GM21381 (cell line): Measurements from ENCODE around the gene VCL.

Source experiments
- ATAC-seq: cut with Tn5 transposase; IDR thresholded peaks from one replicate; pipeline ENCODE4 v1.9.1; 2021; ENCODE audit warnings: mild to moderate bottlenecking, moderate library complexity; ENCODE audit not compliant: unreplicated experiment

The VCL gene

GRCh38 chr10:74071157-74071556 lies 73.2 kb downstream of the VCL start:
- ATAC-seq, result no peak

- no peak for ATAC-seq
These were observed 74.6 kb downstream of the VCL start for GRCh38 chr10:74072503-74072902.

- no peak for ATAC-seq
These were observed 78.0 kb downstream of the VCL start for GRCh38 chr10:74075906-74076305.

- no peak for ATAC-seq
These were observed 79.0 kb downstream of the VCL start for GRCh38 chr10:74076961-74077360.

- ATAC-seq, result no peak
These were observed 79.5 kb downstream of the VCL start for GRCh38 chr10:74077416-74077815.

- ATAC-seq, result no peak
These were observed 80.1 kb downstream of the VCL start for GRCh38 chr10:74078037-74078436.

GRCh38 chr10:74079028-74079935 lies 81.4 kb downstream of the VCL start:
- ATAC-seq, result no peak

GRCh38 chr10:74079936-74080590 lies 82.1 kb downstream of the VCL start:
- ATAC-seq, result no peak

GRCh38 chr10:74081192-74081803 lies 83.4 kb downstream of the VCL start:
- no peak for ATAC-seq

GRCh38 chr10:74081941-74082718 lies 84.2 kb downstream of the VCL start:
- ATAC-seq, result no peak

- no peak for ATAC-seq
These were observed 85.4 kb downstream of the VCL start for GRCh38 chr10:74083304-74083703.

GRCh38 chr10:74084955-74085354 lies 87.0 kb downstream of the VCL start:
- ATAC-seq, result peak; percentile 75

GRCh38 chr10:74086317-74086716 lies 88.4 kb downstream of the VCL start:
- ATAC-seq, result no peak

- no peak for ATAC-seq
These were observed 90.8 kb downstream of the VCL start for GRCh38 chr10:74088722-74089121.

- no peak for ATAC-seq
These were observed 94.5 kb downstream of the VCL start for GRCh38 chr10:74092372-74092771.

GRCh38 chr10:74093530-74094164 lies 95.7 kb downstream of the VCL start:
- ATAC-seq, result no peak

GRCh38 chr10:74094231-74094630 lies 96.3 kb downstream of the VCL start:
- no peak for ATAC-seq

- ATAC-seq, result peak; percentile 91
These were observed 98.9 kb downstream of the VCL start for GRCh38 chr10:74096777-74097176.

GRCh38 chr10:74097776-74098175 lies 99.9 kb downstream of the VCL start:
- ATAC-seq, result no peak

GRCh38 chr10:74099420-74099819 lies 101.5 kb downstream of the VCL start:
- ATAC-seq, result no peak

GRCh38 chr10:74099836-74100235 lies 101.9 kb downstream of the VCL start:
- no peak for ATAC-seq
